ENCODE results near the gene HLA-DMB.

DNA sequence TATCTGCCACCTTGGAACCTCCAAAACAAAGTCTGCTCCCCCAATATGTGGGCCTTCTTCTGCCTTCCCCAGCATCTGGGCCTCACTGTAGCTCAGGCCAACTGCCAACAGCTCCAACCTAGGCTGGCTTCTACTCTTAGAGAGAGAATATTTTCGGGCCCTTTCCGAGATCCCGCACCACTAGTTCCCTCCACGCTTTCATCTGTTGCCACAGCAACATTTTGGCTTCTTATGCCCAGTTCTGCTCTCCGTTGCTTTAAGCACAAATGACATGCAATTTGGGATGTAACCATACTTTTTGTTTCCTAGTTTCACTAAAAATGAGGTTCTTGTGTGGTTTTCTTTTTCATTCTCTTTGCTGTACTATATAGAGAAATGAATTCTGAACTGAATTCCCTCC, 53.2 kb downstream of the HLA-DMB start:
- TF ChIP-seq, protein P1, sequence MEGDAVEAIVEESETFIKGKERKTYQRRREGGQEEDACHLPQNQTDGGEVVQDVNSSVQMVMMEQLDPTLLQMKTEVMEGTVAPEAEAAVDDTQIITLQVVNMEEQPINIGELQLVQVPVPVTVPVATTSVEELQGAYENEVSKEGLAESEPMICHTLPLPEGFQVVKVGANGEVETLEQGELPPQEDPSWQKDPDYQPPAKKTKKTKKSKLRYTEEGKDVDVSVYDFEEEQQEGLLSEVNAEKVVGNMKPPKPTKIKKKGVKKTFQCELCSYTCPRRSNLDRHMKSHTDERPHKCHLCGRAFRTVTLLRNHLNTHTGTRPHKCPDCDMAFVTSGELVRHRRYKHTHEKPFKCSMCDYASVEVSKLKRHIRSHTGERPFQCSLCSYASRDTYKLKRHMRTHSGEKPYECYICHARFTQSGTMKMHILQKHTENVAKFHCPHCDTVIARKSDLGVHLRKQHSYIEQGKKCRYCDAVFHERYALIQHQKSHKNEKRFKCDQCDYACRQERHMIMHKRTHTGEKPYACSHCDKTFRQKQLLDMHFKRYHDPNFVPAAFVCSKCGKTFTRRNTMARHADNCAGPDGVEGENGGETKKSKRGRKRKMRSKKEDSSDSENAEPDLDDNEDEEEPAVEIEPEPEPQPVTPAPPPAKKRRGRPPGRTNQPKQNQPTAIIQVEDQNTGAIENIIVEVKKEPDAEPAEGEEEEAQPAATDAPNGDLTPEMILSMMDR (IDR thresholded peaks at IDR 0.05) = no peak
- TF ChIP-seq POLR2A (IDR thresholded peaks at IDR 0.05) (no peak), POLR2AphosphoS5 (IDR thresholded peaks at IDR 0.05) (no peak), EP300 (IDR thresholded peaks at IDR 0.05) (no peak)
